Activated T-helper 1 cell treated with anti-CD3 and anti-CD28 coated beads, Interleukin-12 subunit alpha, Interleukin-12 subunit beta, Interleukin-2, Interleukin-4 antibody, amounts not matched to agents 30 ng/mL and 10 ng/mL and 1 ng/mL, durations not matched to agents 14 hours and 24 hours and 36 hours (primary cell): ENCODE results near the gene UMAD1. TPM values are rescaled to one million over a fixed set of nuclear protein-coding genes. Genes with fewer than 3 reads are reported as not detected.

Experiments used
- DNase-seq: peaks from one replicate; pipeline ENCODE4 v3.0.0; 2021; ENCODE audit warnings: low spot score
- H3K27ac Mint-ChIP-seq: one replicate; pipeline ENCODE4 v1.8.0; 2021; ENCODE audit warnings: mild to moderate bottlenecking, mixed read lengths
- H3K27me3 Mint-ChIP-seq: one replicate; pipeline ENCODE4 v1.8.0; 2022; ENCODE audit warnings: mild to moderate bottlenecking, moderate library complexity, mixed read lengths; ENCODE audit not compliant: insufficient read depth
- H3K36me3 Mint-ChIP-seq: one replicate; pipeline ENCODE4 v1.8.0; 2021; ENCODE audit warnings: low read depth, mixed read lengths
- H3K4me1 Mint-ChIP-seq: one replicate; pipeline ENCODE4 v1.8.0; 2021; ENCODE audit warnings: low read depth, mixed read lengths
- H3K4me3 Mint-ChIP-seq: one replicate; pipeline ENCODE4 v1.8.0; 2021; ENCODE audit warnings: mild to moderate bottlenecking, moderate library complexity, mixed read lengths
- H3K9me3 Mint-ChIP-seq: one replicate; pipeline ENCODE4 v1.8.0; 2021; ENCODE audit warnings: mixed read lengths
- intact Hi-C: fragments of 100-400 bp; cut with micrococcal nuclease; formaldehyde crosslinking; loops from one replicate; pipeline ENCODE4 v1.15.1; 2024
- total RNA-seq: library from RNA; stranded (reverse); gene quantifications from 2 replicates; pipeline ENCODE4 v1.2.3, GENCODE V29; 2022

UMAD1 gene
- total RNA-seq, 1 donor from 2014 or later = 14.2 TPM

GRCh38 chr7:7859411-7859810 lies 218.9 kb downstream of the UMAD1 start:
- Mint-ChIP-seq H3K9me3 (peaks cover 22% of the 10 kb centered on the region), H3K4me3 (no peak overlapping the region), H3K27me3 (no peaks in the 10 kb centered on the region), H3K27ac (no peak overlapping the region), H3K4me1 (peaks cover 14% of the 10 kb centered on the region), H3K36me3 (peaks cover 8% of the 10 kb centered on the region)
- DNase-seq = no peak
- intact Hi-C loops = no loop called here

DNA sequence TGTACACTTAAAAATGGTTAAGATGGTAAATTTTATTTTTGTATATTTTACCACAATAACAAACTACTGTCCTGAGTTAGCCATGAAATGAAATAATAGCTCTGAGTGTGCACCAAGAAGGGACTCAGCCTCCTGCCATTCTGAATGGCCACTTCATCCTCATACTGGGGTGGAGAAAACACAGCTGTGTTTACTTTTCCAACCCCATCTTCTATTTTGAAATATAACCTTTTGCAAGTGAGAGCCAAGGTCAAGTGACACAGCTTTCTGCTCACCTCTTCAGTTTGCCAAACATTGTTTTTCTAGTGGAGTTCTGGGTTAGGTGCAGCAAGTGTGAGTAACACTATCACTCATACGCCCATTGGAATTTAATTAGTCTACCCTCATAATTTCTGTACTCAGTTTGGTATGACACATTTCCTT lies 220.7 kb downstream of the UMAD1 start:
- H3K4me1 Mint-ChIP-seq = peaks cover 14% of the 10 kb centered on the region
- DNase-seq = no peak
- intact Hi-C loops = no loop called here
- peaks cover 11% of the 10 kb centered on the region for H3K9me3 Mint-ChIP-seq
- no peak overlapping the region for H3K4me3 Mint-ChIP-seq
- no peak overlapping the region for H3K27ac Mint-ChIP-seq
- H3K27me3 Mint-ChIP-seq = no peaks in the 10 kb centered on the region
- no peaks in the 10 kb centered on the region for H3K36me3 Mint-ChIP-seq

DNA sequence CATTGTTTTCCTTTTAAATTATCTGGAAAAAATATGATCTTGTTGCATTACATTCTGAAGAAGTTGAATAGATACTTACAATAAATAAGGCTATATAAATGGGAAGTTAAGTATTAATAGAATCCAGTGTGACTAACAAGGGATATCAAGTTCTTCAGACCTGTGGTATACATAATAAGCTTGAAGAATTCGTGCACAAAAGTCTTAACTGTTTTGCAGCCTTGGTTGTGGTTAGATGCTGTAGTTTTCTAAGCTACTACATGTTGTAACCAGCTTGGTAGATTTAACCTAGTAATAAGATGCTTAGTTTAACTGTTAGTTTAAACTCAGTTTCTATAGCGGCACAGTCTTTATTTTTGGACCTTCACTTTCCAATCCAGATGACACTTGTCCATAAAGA lies 221.8 kb downstream of the UMAD1 start:
- Mint-ChIP-seq H3K4me1 (peaks cover 14% of the 10 kb centered on the region), H3K27me3 (no peaks in the 10 kb centered on the region), H3K9me3 (no peaks in the 10 kb centered on the region), H3K4me3 (no peak overlapping the region), H3K27ac (no peak overlapping the region), H3K36me3 (no peaks in the 10 kb centered on the region)
- intact Hi-C loops = no loop called here
- DNase-seq = no peak

DNA sequence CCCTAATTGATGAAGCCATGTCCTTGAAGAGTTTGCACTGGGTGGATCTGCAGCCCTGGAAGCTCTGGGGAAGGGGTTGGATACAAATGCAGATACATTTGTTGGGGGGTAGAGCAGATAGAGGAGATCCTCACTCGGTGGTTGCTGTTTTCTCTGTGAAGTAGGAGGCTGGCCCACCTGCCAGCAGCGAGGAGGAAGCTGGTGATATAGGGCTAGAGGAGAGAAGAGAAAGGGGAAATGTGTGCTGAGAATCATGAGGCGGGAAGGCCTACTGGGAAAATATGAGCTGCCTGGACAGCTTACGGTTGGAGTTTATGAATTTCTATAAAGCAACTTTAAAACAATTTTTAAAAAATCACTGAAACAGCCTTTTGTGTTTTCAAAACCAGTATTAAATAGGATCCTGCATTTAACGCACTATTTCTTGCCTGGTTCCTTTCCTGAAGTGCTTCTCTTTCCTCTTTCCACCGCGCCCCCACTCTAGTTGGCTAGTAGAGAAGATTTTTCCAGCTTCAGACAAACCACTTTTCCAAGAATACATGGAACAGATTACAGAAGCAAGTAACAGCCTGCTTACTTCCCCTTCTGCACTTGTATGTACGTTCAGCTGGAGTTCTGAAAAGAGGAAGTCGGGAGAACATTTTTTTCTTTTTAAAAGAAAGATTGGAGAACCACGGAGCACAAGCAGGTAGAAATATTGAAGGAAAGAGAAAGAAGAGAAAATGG lies 227.5 kb downstream of the UMAD1 start:
- intact Hi-C loops = no loop called here
- no peak for DNase-seq
- Mint-ChIP-seq H3K4me1 (no peaks in the 10 kb centered on the region), H3K4me3 (no peak overlapping the region), H3K36me3 (no peaks in the 10 kb centered on the region), H3K27me3 (no peaks in the 10 kb centered on the region), H3K9me3 (no peaks in the 10 kb centered on the region), H3K27ac (no peak overlapping the region)

GRCh38 chr7:7868572-7868899 lies 228.0 kb downstream of the UMAD1 start:
- DNase-seq = no peak
- no peak overlapping the region for H3K4me3 Mint-ChIP-seq
- no peaks in the 10 kb centered on the region for H3K36me3 Mint-ChIP-seq
- no peaks in the 10 kb centered on the region for H3K9me3 Mint-ChIP-seq
- no peaks in the 10 kb centered on the region for H3K27me3 Mint-ChIP-seq
- no peak overlapping the region for H3K27ac Mint-ChIP-seq
- no peaks in the 10 kb centered on the region for H3K4me1 Mint-ChIP-seq
- intact Hi-C loops = no loop called here

DNA sequence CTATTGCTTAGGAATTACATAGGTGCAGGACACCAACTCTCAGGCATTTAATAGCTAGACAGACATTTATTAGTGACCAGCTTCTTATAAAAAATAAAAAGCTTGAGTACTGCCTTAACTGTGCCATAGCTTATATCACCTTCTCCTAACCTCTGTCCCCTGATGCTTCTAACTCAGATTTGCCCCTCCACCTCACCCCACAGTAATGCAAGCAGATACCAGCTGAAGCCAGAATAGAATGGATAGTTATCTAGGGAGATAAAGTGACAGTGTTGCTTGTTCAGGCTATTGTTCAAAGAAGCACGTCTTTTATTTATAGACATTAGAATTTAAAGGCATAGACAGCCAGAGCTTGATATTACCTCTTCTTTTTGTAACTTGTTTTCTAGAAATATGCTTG lies 228.5 kb downstream of the UMAD1 start:
- Mint-ChIP-seq H3K27me3 (no peaks in the 10 kb centered on the region), H3K36me3 (peaks cover 3% of the 10 kb centered on the region), H3K4me3 (no peak overlapping the region), H3K9me3 (no peaks in the 10 kb centered on the region), H3K4me1 (no peaks in the 10 kb centered on the region), H3K27ac (no peak overlapping the region)
- no peak for DNase-seq
- intact Hi-C loops = no loop called here

DNA sequence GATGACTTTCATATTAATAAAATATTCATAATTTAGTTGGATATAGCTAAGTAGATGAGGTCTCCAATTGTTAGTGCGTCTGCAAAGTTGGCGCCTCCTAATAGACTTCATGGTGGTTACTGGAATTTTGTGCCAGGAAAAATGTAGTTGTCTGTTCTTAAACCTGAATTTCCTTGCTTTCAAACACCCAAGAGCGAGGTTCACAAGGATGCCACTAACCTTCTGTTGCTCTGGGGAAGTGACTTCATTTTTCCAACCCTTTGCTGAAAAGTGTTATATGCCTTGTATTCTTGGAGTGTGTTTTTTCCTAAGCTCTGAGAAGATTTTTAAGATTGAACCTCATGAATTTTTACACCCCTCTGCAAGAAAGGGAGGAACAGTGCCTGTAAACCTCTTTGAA lies 229.1 kb downstream of the UMAD1 start:
- intact Hi-C loops = no loop called here
- Mint-ChIP-seq H3K27ac (no peak overlapping the region), H3K36me3 (peaks cover 5% of the 10 kb centered on the region), H3K27me3 (no peaks in the 10 kb centered on the region), H3K4me3 (no peak overlapping the region), H3K9me3 (no peaks in the 10 kb centered on the region), H3K4me1 (no peaks in the 10 kb centered on the region)
- DNase-seq = no peak

GRCh38 chr7:7870555-7870954 lies 230.0 kb downstream of the UMAD1 start:
- intact Hi-C loops = no loop called here
- Mint-ChIP-seq H3K27me3 (no peaks in the 10 kb centered on the region), H3K9me3 (no peaks in the 10 kb centered on the region), H3K4me3 (no peak overlapping the region), H3K36me3 (peaks cover 7% of the 10 kb centered on the region), H3K4me1 (no peaks in the 10 kb centered on the region), H3K27ac (no peak overlapping the region)
- DNase-seq = no peak

GRCh38 chr7:7876419-7876818 lies 235.9 kb downstream of the UMAD1 start:
- Mint-ChIP-seq H3K9me3 (no peaks in the 10 kb centered on the region), H3K4me3 (no peak overlapping the region), H3K27me3 (no peaks in the 10 kb centered on the region), H3K36me3 (peaks cover 7% of the 10 kb centered on the region), H3K4me1 (no peaks in the 10 kb centered on the region), H3K27ac (no peak overlapping the region)
- intact Hi-C loops = no loop called here
- no peak for DNase-seq

DNA sequence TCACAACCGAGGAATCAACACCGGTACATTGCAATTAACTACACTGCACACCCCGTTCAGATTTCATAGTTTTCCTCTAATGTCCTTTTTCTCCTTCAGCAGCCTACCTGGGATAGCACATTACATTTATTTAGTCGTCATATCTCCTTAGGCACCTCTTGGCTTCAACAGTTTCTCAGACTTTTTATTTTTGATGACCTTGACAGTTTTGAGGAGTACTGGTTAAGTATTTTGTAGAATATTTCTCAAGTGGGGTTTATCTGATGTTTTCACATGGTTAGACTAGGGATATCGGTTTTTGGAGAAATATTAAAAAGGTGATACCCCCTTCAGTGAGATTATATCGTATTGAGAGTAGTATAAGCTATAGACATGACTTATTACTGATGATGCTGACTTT lies 241.0 kb downstream of the UMAD1 start:
- H3K27me3 Mint-ChIP-seq = no peaks in the 10 kb centered on the region
- intact Hi-C loops = no loop called here
- H3K27ac Mint-ChIP-seq = no peak overlapping the region
- no peaks in the 10 kb centered on the region for H3K4me1 Mint-ChIP-seq
- H3K36me3 Mint-ChIP-seq = peaks cover 5% of the 10 kb centered on the region
- no peak overlapping the region for H3K4me3 Mint-ChIP-seq
- DNase-seq = no peak
- H3K9me3 Mint-ChIP-seq = no peaks in the 10 kb centered on the region

- no peak overlapping the region for H3K27ac Mint-ChIP-seq
- H3K36me3 Mint-ChIP-seq = peaks cover 5% of the 10 kb centered on the region
- H3K9me3 Mint-ChIP-seq = no peaks in the 10 kb centered on the region
- H3K27me3 Mint-ChIP-seq = no peaks in the 10 kb centered on the region
- no peak for DNase-seq
- no peak overlapping the region for H3K4me3 Mint-ChIP-seq
- no peaks in the 10 kb centered on the region for H3K4me1 Mint-ChIP-seq
- intact Hi-C loops = no loop called here
These were observed 242.3 kb downstream of the UMAD1 start for GRCh38 chr7:7882888-7883287.

- Mint-ChIP-seq H3K9me3 (no peaks in the 10 kb centered on the region), H3K27ac (no peak overlapping the region), H3K36me3 (peaks cover 5% of the 10 kb centered on the region), H3K4me1 (no peaks in the 10 kb centered on the region), H3K4me3 (no peak overlapping the region), H3K27me3 (no peaks in the 10 kb centered on the region)
- intact Hi-C loops = no loop called here
- no peak for DNase-seq
These were observed 242.8 kb downstream of the UMAD1 start for GRCh38 chr7:7883394-7883793.

DNA sequence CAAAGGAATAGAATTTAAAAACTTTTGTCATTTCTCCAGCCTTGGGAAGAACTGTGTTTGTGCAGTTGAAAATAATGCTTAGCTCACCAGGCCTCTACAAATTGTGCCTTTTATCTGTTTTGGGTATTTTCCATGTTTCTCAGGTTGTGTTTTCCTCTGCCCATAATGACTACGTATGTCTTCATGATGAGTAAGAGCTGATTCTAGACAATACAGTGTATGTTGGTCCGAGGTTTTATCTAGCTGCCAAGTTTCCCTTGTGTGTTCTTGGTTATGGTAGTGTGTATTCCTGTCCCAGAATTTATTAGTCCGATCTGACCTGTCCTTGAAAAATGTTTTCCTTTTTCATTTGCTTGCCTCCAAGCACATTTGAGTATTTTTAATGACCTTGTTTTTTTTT lies 244.3 kb downstream of the UMAD1 start:
- H3K36me3 Mint-ChIP-seq = peaks cover 5% of the 10 kb centered on the region
- no peaks in the 10 kb centered on the region for H3K9me3 Mint-ChIP-seq
- intact Hi-C loops = no loop called here
- H3K27me3 Mint-ChIP-seq = no peaks in the 10 kb centered on the region
- no peak overlapping the region for H3K27ac Mint-ChIP-seq
- DNase-seq = no peak
- H3K4me1 Mint-ChIP-seq = no peaks in the 10 kb centered on the region
- H3K4me3 Mint-ChIP-seq = no peak overlapping the region
